Neuron (in vitro differentiated cells): ENCODE data around the gene LRRC18.

Experiments
- H2AFZ ChIP-seq: one replicate; pipeline ENCODE4 v1.6.1; 2013; ENCODE audit warnings: low read depth, mild to moderate bottlenecking, inconsistent platforms, low read length, moderate library complexity
- H3K27me3 ChIP-seq: one replicate; pipeline ENCODE4 v1.6.1; 2013; ENCODE audit warnings: low read length; ENCODE audit not compliant: insufficient read depth
- H3K36me3 ChIP-seq: one replicate; pipeline ENCODE4 v1.6.1; 2013; ENCODE audit warnings: low read length; ENCODE audit not compliant: insufficient read depth
- H3K4me1 ChIP-seq: one replicate; pipeline ENCODE4 v1.6.1; 2013; ENCODE audit warnings: low read length; ENCODE audit not compliant: insufficient read depth
- H3K4me3 ChIP-seq: 2 replicates; pipeline ENCODE4 v1.5.1; 2013; ENCODE audit warnings: mild to moderate bottlenecking, low read length, moderate library complexity
- H3K9me3 ChIP-seq: one replicate; pipeline ENCODE4 v1.6.1; 2013; ENCODE audit warnings: low read length

Gene LRRC18

GRCh38 chr10:48939790-48940325 lies at the start of gene LRRC18:
Gene LRRC18 (minus strand): TSS chr10:48939840. CDS start chr10:48914155, 25,685 bp downstream.
- no peak within 1 kb of the TSS for H3K4me3 ChIP-seq
- H3K27me3 ChIP-seq, result no peaks in the 10 kb centered on the region
- H3K4me1 ChIP-seq, result peaks cover 13% of the 10 kb centered on the region
- no peaks in the 10 kb centered on the region for H3K9me3 ChIP-seq
- no peaks in the 10 kb centered on the region for H3K36me3 ChIP-seq
- H2AFZ ChIP-seq, result no peak within 1 kb of the TSS

- Histone ChIP-seq H3K4me1 (no peaks in the 10 kb centered on the region), H3K9me3 (no peaks in the 10 kb centered on the region), H3K4me3 (no peak overlapping the region), H3K27me3 (peaks cover 6% of the 10 kb centered on the region), H3K36me3 (no peaks in the 10 kb centered on the region), H2AFZ (no peak overlapping the region)
Measured at GRCh38 chr10:48985621-48986158, 46.0 kb upstream of the LRRC18 start.

GRCh38 chr10:48983648-48984351 lies 44.2 kb upstream of the LRRC18 start:
- no peaks in the 10 kb centered on the region for H3K36me3 ChIP-seq
- no peaks in the 10 kb centered on the region for H3K9me3 ChIP-seq
- H3K27me3 ChIP-seq, result peaks cover 6% of the 10 kb centered on the region

GRCh38 chr10:48982584-48982983 lies 42.9 kb upstream of the LRRC18 start:
- H3K27me3 ChIP-seq, result peaks cover 6% of the 10 kb centered on the region
- H3K36me3 ChIP-seq, result no peaks in the 10 kb centered on the region
- no peak overlapping the region for H2AFZ ChIP-seq
- H3K9me3 ChIP-seq, result no peaks in the 10 kb centered on the region
- H3K4me3 ChIP-seq, result no peak overlapping the region
- H3K4me1 ChIP-seq, result no peaks in the 10 kb centered on the region

More at GRCh38 chr10:48983648-48984351, 44.2 kb upstream of the LRRC18 start:
- Histone ChIP-seq H2AFZ (no peak overlapping the region), H3K4me1 (no peaks in the 10 kb centered on the region), H3K4me3 (no peak overlapping the region)

GRCh38 chr10:48981310-48981907 lies 41.8 kb upstream of the LRRC18 start:
- Histone ChIP-seq H2AFZ (no peak overlapping the region), H3K9me3 (no peaks in the 10 kb centered on the region), H3K4me3 (no peak overlapping the region), H3K4me1 (no peaks in the 10 kb centered on the region), H3K36me3 (no peaks in the 10 kb centered on the region), H3K27me3 (peaks cover 6% of the 10 kb centered on the region)

GRCh38 chr10:48978318-48978717 lies 38.7 kb upstream of the LRRC18 start:
- H3K4me1 ChIP-seq, result no peaks in the 10 kb centered on the region
- no peaks in the 10 kb centered on the region for H3K36me3 ChIP-seq
- H3K27me3 ChIP-seq, result peaks cover 6% of the 10 kb centered on the region
- no peak overlapping the region for H3K4me3 ChIP-seq
- H3K9me3 ChIP-seq, result no peaks in the 10 kb centered on the region
- H2AFZ ChIP-seq, result no peak overlapping the region

GRCh38 chr10:48976196-48976595 lies 36.6 kb upstream of the LRRC18 start:
- no peaks in the 10 kb centered on the region for H3K27me3 ChIP-seq
- no peaks in the 10 kb centered on the region for H3K4me1 ChIP-seq
- H3K9me3 ChIP-seq, result no peaks in the 10 kb centered on the region
- H3K36me3 ChIP-seq, result no peaks in the 10 kb centered on the region
- no peak overlapping the region for H3K4me3 ChIP-seq
- no peak overlapping the region for H2AFZ ChIP-seq

GRCh38 chr10:48974510-48975156 lies 35.0 kb upstream of the LRRC18 start:
- H2AFZ ChIP-seq, result no peak overlapping the region
- H3K27me3 ChIP-seq, result no peaks in the 10 kb centered on the region
- H3K9me3 ChIP-seq, result no peaks in the 10 kb centered on the region
- H3K4me1 ChIP-seq, result no peaks in the 10 kb centered on the region
- H3K36me3 ChIP-seq, result no peaks in the 10 kb centered on the region
- H3K4me3 ChIP-seq, result no peak overlapping the region

- Histone ChIP-seq H3K36me3 (no peaks in the 10 kb centered on the region), H3K4me1 (no peaks in the 10 kb centered on the region), H3K27me3 (no peaks in the 10 kb centered on the region), H2AFZ (no peak overlapping the region), H3K9me3 (no peaks in the 10 kb centered on the region), H3K4me3 (no peak overlapping the region)
Measured at GRCh38 chr10:48973065-48973464, 33.4 kb upstream of the LRRC18 start.

GRCh38 chr10:48970654-48971053 lies 31.0 kb upstream of the LRRC18 start:
- Histone ChIP-seq H3K4me1 (no peaks in the 10 kb centered on the region), H3K4me3 (no peak overlapping the region)

GRCh38 chr10:48970046-48970445 lies 30.4 kb upstream of the LRRC18 start:
- Histone ChIP-seq H2AFZ (no peak overlapping the region), H3K4me1 (no peaks in the 10 kb centered on the region), H3K27me3 (no peaks in the 10 kb centered on the region), H3K9me3 (no peaks in the 10 kb centered on the region), H3K36me3 (no peaks in the 10 kb centered on the region), H3K4me3 (no peak overlapping the region)

More at GRCh38 chr10:48970654-48971053, 31.0 kb upstream of the LRRC18 start:
- H2AFZ ChIP-seq, result no peak overlapping the region
- no peaks in the 10 kb centered on the region for H3K36me3 ChIP-seq
- H3K9me3 ChIP-seq, result no peaks in the 10 kb centered on the region
- H3K27me3 ChIP-seq, result no peaks in the 10 kb centered on the region

- no peak overlapping the region for H3K4me3 ChIP-seq
- H3K4me1 ChIP-seq, result no peaks in the 10 kb centered on the region
- H3K36me3 ChIP-seq, result no peaks in the 10 kb centered on the region
- no peak overlapping the region for H2AFZ ChIP-seq
- H3K27me3 ChIP-seq, result no peaks in the 10 kb centered on the region
- no peaks in the 10 kb centered on the region for H3K9me3 ChIP-seq
Measured at GRCh38 chr10:48968036-48968435, 28.4 kb upstream of the LRRC18 start.

- H3K27me3 ChIP-seq, result no peaks in the 10 kb centered on the region
- no peaks in the 10 kb centered on the region for H3K36me3 ChIP-seq
- H3K4me1 ChIP-seq, result no peaks in the 10 kb centered on the region
- no peak overlapping the region for H3K4me3 ChIP-seq
- no peaks in the 10 kb centered on the region for H3K9me3 ChIP-seq
- H2AFZ ChIP-seq, result no peak overlapping the region
Measured at GRCh38 chr10:48965460-48965859, 25.8 kb upstream of the LRRC18 start.
